Activated CD4-positive, alpha-beta T cell treated with anti-CD3 and anti-CD28 coated beads for 24 hours (primary cell): ENCODE data around the gene DYNC1I1.

Source experiments
- DNase-seq, 2 donors: peaks; one replicate each; pipeline ENCODE4 v3.0.0-alpha.2; 2020; ENCODE audit warnings: low read depth in 2 of 2

Gene DYNC1I1

DNA sequence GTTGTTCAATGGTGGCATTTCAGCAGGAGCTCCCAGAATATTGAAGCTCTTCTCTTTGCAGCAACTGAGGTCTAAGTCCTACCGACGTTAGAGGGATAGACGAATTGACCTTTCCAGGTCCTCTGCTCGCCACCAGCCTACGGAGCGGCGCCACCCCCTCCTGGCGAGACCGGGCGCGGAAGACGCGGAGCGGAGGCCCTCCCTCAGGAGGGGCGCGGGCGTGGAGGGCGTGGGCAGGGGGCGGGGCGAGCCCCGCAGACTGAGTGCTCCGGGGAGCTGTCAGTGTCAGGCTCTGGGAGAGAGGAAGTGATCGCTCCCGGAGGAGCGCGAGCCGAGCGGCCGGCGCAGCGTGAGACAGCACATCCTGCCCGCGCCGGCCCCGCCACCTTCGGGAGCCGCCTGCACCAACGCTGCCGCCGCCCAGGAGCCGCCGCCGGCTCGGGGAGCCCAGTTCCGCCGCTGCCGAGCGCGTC is at the start of gene DYNC1I1:
TSS of gene DYNC1I1 (plus strand) at position 257 of the 473 bp plus-strand sequence. CDS start 32,176 bp downstream, outside the sequence.
- DNase-seq: peak in 1 of 2 donors; percentile 22

DNA sequence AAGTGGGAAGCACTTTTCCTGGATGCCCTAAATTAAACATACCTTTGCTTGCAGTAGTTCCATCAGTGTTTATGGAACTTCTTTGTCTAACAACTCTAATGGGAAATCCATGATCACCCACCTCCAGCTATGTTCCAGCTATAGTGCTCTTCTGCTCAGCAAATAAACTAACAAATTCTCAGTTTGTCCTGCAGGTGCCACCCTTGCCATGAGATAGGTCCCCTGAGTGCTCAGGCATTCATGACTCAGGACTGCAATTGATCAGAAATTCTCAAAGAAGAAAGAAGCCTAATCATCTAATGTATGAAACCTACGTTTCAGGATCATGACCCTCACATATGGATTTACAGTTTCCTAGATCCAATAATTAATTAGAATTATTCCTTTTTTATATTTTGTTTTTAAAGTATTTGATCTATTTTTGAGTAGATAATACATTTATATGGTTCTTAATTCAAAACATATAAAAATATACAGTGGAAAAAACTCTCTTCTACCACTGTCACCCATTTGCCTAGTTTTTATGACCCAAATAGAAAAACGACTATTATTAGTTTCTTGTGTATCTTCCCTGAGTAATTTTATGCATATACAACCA is 48.7 kb upstream of the DYNC1I1 start:
- DNase-seq: no peak

DNA sequence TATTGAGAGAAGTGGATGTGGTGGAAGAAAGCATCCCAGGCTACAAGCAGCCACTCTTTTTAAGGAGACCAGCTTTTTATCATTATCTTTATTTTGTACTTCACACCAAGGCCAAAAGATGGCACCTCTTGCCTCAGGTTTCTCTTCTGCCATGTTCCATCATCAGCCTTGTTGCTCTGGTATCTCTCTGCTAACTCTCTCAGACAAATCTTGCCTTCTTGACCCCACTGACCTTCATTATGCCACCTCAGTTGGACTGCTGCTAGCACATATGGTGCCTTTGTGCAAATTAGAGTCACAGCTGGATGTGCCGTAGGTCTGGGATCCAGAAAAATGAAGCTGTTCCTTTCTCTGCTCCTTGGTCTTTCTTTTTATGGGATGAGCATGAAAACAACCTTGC is 47.1 kb upstream of the DYNC1I1 start:
- DNase-seq: no peak

DNA sequence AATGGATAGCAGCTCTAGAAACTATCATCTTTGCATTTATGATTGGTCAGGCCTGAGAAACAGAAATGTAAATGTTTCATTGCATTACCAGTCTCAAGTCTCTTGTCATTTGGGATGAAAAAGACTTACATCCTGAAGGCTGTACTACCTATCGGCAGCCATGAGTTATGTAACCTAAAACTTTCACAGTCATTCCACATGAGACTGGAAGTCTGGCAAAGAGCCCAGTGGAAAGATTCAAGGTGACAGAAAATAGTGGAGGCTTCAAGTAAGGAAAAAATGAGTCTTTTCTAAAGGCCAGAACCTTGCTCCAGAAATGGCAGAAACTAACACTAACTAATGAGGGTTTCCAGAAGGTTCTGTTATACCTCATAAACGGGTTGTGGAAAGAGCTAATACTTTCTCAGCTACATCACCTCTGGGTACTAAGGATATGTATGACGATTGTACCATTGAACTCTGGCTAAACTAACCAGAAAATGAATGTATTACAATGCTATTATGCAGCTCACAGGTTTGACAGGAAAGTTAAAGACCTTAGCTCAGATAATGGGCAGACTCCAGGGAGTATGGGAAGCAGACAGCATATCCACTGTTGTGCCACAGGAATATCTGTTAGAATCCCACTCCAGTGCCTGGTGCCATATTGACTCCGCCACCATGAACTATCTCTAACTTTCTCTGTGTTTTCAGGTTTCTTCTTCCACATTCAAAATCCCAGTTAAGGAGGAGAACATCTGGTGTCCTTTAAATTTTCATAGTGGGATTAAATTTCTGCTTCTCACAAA is 41.7 kb upstream of the DYNC1I1 start:
- no peak for DNase-seq

DNA sequence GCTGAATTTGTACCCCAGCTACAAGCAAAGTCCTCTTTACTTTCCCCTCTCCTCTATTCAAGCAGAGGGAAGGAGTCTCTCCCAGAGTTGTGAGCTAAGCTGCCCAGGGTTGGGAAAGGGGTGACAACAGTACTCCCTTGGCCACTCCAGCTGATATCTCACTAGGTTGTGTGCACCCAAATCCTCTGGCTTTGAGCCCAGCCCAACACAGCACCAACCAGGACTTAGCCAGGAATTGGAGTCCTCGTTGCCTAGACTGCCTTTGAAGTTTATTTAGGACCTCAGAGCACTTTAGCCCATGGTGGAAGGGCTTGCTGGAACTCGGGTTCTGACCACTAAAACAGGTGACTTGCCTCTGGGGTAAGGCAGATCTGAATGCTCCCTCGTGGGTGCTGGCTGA is 35.7 kb upstream of the DYNC1I1 start:
- DNase-seq: no peak

DNA sequence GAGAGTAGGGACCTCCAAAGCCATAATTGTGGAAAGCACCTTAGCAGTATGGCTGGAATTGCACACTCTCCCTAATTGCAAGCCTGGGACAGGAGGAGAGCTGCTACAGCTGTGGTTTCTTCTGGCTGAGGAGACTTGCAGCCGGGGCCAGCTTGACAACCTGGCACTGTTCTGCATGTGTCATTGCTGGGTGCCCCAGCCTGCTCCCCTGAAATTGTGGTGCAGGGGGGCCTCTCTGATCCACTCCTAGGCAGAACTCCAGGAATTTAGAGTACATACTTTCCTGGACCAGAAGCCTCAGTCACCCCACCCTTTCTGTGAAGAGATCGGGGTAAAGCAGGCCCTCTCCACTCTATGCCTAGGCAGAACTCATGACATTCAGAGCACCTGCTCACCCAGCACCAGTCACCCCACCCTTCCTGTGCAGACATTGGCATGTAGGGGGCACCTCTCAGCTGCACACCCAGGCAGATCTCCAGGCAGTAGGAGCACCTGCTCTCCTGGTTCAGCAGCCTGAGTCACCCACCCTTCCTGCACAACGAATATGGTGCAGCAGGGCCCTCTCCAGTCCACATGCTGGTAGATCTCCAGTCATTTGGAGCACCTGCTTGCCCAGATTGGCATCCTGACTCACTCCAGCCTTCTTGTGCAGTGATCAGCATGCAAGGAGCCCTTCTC is 34.4 kb upstream of the DYNC1I1 start:
- no peak for DNase-seq

DNA sequence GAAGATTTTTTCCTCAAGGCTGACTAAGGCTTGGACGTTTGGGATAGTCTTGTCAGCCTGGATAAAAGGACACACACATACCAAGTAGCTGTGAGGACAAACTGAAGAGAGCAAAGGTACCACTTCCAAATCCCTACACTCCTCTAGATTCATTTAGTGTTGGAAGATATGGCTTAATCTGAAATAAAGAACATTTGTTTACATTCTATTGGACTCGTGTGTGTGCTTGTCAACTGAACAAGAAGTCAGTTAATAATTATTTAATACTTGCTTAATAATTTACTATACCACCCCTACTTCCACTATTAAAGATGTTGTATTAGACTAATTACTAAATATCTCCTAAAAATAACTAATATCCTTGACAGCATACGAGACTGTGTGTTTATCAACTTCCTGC is 23.3 kb upstream of the DYNC1I1 start:
- DNase-seq: no peak

DNA sequence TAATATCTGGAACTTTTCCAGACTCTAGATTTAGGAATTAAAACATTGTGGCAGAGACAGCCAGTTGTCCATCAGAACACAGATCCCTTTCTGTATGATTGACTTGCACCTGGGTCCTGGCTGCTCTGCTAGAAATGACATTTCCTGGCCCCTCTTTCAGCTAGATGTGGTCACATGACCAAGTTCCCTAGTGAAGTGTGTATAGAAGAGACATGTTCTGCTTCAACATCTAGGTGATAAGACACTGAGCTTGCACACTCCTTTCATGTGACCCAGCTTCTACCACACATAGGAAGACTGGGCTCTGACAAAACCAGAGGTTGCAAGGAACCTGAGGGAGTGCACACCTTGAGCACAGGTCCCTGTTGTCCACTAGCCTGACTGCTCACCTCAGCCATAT is 22.8 kb upstream of the DYNC1I1 start:
- DNase-seq: no peak

DNA sequence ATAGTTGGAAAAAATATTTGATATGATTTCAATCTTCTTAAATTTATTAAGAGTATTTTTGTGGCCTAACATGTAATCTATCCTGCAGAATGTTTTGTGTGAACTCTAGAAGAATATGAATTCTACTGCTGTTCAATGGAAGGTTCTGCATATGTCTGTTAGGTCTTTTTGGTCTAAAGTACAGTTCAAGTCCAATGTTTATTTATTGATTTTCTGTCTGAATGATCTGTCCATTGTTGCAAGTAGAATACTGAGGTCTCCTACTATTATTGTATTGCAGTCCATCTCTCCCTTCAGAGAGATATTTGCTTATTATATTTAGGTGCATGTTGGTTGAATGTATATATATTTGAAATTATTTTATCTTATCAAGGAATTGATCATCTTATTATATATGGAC is 18.9 kb upstream of the DYNC1I1 start:
- no peak for DNase-seq

DNA sequence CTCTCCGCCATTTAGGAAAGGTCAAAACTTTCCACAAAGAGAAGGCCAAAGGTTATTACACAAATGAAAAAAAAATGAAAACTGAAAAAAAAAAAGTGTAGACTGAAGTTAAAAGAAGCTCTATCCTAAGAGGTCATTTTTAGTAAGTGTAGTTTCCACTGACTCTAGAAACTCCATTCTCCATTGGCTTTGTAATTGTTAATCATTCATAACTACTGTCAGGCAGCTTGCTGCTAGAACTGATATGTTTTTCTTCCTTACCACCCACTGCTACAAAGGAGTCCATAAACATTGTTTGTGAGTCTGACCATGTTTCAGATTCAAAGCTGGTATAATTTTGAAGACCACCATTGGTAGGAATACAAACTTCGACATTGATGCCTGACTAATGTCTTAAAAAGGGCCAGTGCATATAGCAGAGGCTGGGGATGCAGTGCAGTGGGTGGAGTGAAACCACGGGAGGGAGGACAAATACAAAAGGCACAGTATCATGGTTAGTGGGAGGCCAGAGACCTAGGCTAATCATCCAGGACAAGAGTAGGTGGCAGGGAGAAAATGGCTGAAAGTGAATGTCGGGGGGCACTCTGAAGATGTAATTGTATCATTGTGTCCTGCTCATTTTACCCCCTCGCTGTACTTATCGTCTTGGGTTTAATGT is 16.9 kb upstream of the DYNC1I1 start:
- no peak for DNase-seq

DNA sequence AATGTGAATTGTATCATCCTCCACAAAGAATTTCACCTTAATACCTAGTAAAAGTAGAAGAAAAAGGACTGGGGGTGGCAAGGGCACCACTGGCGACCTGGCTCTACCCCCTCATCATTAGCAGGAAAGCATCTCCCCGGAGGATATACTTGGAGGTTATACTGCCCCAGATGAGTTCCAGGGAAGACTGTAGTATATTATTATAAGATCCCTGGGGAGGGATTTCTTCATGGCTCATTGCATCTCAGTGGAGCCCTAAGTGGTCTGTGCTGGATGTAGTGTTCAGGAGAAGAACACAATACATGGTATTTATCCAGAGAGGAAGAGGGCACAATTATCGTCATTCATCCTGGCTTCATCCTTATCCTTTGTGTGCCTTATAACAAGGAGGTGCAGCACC is 14.2 kb upstream of the DYNC1I1 start:
- no peak for DNase-seq

DNA sequence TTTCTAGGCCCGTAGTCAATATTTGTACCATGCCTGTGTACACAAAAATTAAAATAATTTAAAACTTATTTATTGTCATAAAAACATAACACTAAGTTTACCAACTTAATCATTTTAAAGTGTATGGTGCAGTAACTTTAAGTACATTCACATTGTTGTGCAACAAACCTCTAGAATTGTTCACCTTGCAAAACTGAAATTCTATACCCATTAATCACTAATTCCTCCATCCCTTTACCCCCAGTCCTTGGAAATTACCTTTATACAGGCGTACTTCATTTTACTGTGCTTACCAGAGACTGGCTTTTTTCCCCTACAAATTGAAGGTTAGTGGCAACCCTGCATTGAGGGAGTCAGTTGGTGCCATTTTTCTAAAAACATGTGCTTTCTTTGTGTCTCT is 6.3 kb upstream of the DYNC1I1 start:
- no peak for DNase-seq

DNA sequence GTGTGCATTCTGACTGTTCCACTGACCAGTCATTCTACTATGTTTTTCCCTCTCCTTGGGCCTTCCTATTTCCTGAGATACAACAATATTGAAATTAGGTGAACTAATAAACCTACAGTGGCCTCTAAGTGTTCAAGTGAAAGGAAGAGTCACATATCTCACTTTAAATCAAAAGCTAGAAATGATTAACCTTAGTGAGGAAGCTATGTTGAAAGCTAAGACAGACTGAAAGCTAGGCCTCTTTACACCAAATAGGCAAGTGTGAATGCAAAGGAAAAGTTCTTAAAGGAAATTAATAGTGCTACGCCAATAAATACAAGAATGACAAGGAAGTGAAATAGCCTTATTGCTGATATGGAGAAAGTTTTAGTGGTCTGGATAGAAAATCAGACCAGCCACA is 5.7 kb upstream of the DYNC1I1 start:
- no peak for DNase-seq

DNA sequence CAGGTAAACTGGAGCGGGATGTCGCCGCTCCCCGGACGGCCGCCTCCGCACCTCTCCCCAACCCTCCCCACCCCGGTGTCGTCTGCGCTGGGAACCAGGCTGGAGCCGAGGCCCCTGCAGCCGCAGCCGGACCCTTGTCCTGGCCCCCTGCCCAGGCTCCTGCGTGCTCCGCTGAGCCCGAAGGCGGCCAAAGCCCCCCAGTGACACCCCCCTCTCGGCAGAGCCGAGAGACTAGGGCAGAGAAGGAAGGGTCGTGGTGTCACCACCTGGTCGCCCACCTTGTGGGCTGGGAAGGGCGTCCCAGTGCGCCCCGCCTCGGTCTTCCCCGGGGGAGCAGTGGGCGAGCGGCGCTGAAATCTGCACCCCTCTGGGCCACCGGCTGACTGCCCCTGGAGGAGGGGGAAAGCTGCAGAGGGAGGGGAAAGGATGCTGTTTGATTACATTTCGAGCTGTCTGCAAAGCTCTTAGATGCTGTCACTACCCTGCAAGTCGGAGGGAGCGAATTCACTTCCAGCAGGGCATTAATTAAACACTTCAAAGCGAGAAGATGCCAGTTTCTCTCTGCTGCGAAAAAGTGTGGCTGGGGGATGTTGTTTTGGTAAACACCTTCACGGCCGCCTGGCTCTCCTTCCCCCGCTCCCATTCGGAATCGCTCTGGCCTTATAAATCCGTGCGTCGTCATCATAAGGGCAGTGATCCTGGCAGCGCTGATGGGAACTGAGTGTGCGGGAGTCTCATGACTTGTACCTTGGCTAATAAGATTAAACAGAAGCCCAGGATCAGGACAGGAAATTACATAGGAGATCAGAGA is 622 bp downstream of the DYNC1I1 start:
- no peak for DNase-seq

DNA sequence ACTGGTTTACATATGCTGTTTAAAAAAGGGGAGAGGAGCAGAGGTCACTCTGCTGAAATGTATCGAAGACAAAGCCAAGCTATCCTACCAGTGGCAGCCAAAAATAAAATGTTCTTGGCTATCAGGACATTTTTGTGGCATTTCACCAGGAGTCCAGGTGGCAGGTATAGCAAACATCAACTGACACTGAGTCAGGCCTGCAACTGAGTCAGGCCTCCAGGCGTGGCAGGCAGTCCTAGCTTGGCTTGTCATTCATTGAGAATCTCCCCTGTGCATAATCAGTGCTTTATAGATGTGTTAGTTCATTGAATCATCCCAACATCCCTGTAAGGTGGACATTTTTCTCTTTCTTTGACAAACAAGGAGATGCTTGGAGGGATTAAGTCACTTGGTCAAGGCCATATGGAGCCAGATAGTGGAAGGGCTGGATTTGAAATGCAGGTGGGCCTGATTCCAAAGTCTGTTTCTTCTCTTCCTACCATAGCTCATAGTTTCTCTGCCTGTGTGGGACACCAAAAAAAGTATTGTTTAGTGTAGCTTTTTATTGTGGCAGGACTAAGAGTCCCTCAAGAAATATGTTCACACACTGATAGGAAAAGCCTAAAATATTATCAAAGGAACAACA is 4.3 kb downstream of the DYNC1I1 start:
- DNase-seq: no peak

DNA sequence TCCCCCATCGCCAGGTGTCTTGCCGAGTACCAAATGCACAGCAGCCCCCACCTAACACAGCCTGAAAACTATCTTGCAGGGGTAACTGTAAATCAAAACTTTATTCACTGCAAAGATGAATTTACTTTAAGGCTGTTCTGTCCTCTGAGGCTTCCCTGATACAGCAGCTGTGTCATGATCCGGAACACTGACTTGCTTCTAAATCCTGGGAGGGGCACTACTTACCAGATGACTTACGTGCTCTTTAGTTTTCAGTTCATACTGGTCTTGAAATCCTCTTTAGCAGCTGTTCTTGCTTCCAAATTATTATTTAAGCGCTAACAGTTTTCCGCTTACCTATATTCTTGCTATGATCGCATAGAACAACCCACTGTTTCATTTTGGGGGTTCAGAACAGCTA is 4.9 kb downstream of the DYNC1I1 start:
- no peak for DNase-seq

DNA sequence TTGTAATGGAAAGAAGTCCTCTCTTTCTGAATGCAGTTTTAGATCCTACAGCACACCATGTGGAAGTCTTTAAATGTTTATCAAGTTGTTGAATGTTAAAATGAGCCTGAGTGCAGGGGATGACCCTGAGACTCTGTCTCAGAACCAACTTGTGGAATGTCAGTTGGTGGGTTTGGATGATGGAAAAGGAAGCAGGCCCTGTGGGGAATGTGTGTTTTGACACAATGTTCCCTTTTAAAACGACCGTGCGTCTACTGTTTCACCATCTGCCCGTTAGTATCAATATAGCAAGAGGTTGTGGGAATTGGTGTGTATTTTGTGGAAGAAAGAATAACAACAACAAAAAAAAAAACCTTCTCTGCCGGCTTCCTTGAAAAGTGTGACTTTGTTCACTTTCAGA is 8.3 kb downstream of the DYNC1I1 start:
- DNase-seq: no peak

DNA sequence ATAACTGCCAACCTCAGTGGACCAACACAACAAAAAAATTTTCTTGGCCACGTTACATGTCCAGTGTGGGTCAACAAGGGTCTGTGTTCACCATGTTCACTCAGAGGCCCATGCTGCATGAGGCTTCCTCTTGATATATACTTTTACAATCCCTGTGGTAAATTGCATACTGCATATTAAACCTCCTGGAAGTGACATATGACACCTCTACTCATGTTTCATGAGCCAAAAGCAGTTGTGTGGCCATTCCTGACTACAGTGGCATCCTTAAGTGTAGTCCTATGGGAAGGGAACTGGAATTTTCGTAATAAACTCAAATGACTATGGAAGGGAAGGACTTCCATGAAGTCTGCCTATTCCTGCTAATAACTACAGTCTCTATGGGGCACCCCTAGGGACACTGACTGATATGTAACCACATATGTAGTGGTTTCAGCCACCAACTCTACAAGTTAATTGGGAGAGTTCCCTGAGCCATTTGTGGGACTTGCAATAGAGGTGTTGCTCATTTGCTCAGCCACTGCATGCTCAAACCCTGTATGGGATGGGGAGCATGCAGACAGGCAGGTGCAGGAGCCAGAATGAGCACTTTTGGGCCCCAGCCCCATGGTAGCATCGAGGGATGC is 9.7 kb downstream of the DYNC1I1 start:
- no peak for DNase-seq

DNA sequence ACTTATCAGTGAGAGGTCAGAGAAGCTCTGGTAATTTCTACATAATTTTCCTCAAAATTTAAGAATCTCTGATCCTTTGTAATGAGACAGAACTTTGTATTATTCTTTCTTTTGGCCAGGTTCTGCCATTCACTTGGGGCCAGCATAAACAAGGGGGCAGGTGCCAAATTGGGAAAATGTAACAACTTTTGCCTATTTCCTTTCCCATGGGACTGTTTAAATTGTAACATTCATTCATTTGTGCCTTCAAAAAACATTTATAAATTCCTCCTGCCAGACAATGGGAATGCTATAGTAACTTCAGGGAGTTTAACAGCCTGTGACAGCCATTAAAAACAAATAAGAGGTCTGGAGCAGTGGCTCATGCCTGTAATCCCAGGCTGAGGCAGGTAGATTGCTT is 12.4 kb downstream of the DYNC1I1 start:
- no peak for DNase-seq

DNA sequence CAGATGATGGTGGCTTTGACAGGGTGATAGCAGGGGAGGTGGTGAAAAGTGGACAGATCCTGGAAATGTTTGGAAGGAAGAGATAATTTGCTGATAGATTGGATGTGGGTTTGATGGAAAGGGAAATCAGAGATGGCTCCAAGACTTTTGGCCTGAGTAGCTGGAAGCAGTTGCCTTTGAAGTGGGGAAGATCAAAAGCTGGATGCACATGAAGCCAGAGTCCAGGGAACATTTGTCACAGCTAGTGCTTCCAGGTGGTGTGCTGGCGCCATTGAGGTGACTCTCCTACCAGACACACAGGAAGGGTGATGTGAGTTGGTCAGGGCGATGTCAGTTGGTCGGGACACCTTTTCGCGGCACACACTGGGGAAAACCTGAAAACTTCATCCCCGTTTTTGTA is 15.9 kb downstream of the DYNC1I1 start:
- no peak for DNase-seq

DNA sequence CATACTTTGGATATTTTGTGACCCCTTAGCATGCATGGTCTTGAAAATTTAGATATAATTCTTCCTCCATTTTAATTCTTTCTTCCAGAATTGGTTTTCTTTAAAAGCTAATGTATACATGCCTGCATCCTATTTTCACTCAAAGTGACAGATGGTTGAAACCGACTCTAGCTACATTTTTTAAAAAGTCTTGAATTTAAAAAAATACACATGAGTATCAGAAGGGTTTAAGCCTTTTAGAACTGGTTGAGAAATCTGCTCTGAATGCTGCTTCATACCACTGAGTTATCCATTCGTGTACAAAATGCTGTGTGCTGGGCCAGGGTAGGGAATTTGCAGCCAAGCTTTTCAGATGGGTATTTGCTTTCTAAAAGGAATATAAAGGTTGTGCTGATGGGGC is 16.5 kb downstream of the DYNC1I1 start:
- no peak for DNase-seq
